Sigmoid colon (tissue), 7 donors: ENCODE results near the gene PLOD3. TPM values are rescaled to one million over a fixed set of nuclear protein-coding genes. Genes with fewer than 3 reads are reported as not detected.
"Not testable (repeated sequence)": the region's sequence is repeated elsewhere in the genome, so short reads cannot be mapped to it uniquely, and the experiment has no call there.

Experiments used
- DNase-seq: peaks from one replicate; pipeline ENCODE4 v3.0.0-alpha.2; 2019
- H3K27ac ChIP-seq, 4 donors: fragments of 200-600 bp; sonication (generic); one replicate each; pipeline ENCODE4 v1.5.1; 2016 to 2019; ENCODE audit warnings: mild to moderate bottlenecking in 1 of 4
- H3K27me3 ChIP-seq, 3 donors: fragments of 200-600 bp; sonication (generic); one replicate each; pipeline ENCODE4 v1.5.1; 2019; ENCODE audit warnings: mild to moderate bottlenecking in 1 of 3
- H3K36me3 ChIP-seq, 4 donors: fragments of 200-600 bp; sonication (generic); one replicate each; pipeline ENCODE4 v1.5.1; 2016 to 2019
- H3K4me1 ChIP-seq, 4 donors: fragments of 200-600 bp; sonication (generic); one replicate each; pipeline ENCODE4 v1.5.1; 2017 to 2019
- H3K4me3 ChIP-seq, 4 donors: fragments of 200-600 bp; sonication (generic); one replicate each; pipeline ENCODE4 v1.5.1; 2017 to 2019; ENCODE audit warnings: mild to moderate bottlenecking in 2 of 4, moderate library complexity in 1 of 4
- H3K9me3 ChIP-seq, 4 donors: fragments of 200-600 bp in 3 of 4; sonication (generic) in 3 of 4; one replicate each; pipeline versions ENCODE4 v1.5.1 to v1.6.1; 2013 to 2019
- EP300 ChIP-seq, 4 donors: sonication (generic); formaldehyde crosslinking; IDR thresholded peaks; one replicate each; pipeline ENCODE4 v1.6.1; 2017; ENCODE audit warnings: antibody characterized with exemption in 4 of 4
- POLR2A ChIP-seq, 2 donors: fragments of 450-650 bp; IDR thresholded peaks; one replicate each; pipeline ENCODE4 v1.6.1; 2016; ENCODE audit warnings: antibody characterized with exemption in 2 of 2, mild to moderate bottlenecking in 2 of 2, moderate library complexity in 2 of 2
- POLR2AphosphoS5 ChIP-seq, 4 donors: sonication (generic); formaldehyde crosslinking; IDR thresholded peaks; one replicate each; pipeline ENCODE4 v1.6.1; 2017; ENCODE audit warnings: antibody characterized with exemption in 4 of 4
- WGBS, 2 donors: extraction: QIAGEN DNeasy Blood & Tissue Kit; methylation state at CpG; one replicate each; pipeline ENCODE4 v1.1.7; 2013; 5-methylcytosine and 5-hydroxymethylcytosine counted together
- intact Hi-C: fragments of 100-400 bp; cut with DNase I; formaldehyde crosslinking; loops from one replicate; pipeline ENCODE4 v1.15.1; 2023
- polyA plus RNA-seq, 3 donors: library from polyadenylated mRNA; stranded (reverse); fragments of 200-250 nt; gene quantifications; one replicate each; pipeline ENCODE4 v1.2.3, GENCODE V29; 2013
- total RNA-seq, 4 donors: library from RNA; depleted of rRNA; stranded (reverse); fragments of >200 nt; gene quantifications; one replicate each; pipeline ENCODE4 v1.1.0, GENCODE V29; 2016
- TF ChIP-seq, protein P1 (sequence below), 4 experiments: fragments of 450-650 bp in 3 of 4; fragments of 200-600 bp in 1 of 4; IDR thresholded peaks; one replicate each; pipeline ENCODE4 v1.5.1; 2016 to 2019; ENCODE audit warnings: antibody characterized with exemption in 4 of 4, mild to moderate bottlenecking in 3 of 4, moderate library complexity in 2 of 4
- donor health status: healthy with polysubstance abuse.
- donor health status: Bipolar disorder and iron deficiency.
- donor health status: healthy.

Gene PLOD3
- total and polyA plus RNA-seq, 7 donors = 18.0 to 57.3 (median 26.0) TPM

DNA sequence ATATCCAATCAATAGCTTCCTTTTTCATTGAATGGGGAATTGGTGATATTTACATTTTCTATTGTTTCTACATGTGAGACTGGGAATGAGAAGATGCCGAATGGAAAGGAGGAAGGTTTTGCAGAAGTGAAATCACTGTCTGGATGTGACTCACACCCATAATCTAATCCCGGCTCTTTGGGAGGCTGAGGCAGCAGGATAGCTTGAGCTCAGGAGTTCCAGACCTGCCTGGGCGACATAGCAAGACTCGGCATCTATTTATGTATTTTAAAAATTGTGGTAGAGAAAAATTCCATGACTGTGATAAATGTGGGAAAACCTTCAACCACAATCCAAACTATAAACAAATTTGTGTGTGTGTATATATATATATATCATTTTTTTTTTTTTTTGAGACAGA, 38.4 kb upstream of the PLOD3 start:
- H3K27ac ChIP-seq = no peak overlapping the region
- no peaks in the 10 kb centered on the region for H3K36me3 ChIP-seq
- 61 to 81% methylated on average over 4 of the region's 4 CpGs for WGBS, 2 donors
- TF ChIP-seq, protein P1, sequence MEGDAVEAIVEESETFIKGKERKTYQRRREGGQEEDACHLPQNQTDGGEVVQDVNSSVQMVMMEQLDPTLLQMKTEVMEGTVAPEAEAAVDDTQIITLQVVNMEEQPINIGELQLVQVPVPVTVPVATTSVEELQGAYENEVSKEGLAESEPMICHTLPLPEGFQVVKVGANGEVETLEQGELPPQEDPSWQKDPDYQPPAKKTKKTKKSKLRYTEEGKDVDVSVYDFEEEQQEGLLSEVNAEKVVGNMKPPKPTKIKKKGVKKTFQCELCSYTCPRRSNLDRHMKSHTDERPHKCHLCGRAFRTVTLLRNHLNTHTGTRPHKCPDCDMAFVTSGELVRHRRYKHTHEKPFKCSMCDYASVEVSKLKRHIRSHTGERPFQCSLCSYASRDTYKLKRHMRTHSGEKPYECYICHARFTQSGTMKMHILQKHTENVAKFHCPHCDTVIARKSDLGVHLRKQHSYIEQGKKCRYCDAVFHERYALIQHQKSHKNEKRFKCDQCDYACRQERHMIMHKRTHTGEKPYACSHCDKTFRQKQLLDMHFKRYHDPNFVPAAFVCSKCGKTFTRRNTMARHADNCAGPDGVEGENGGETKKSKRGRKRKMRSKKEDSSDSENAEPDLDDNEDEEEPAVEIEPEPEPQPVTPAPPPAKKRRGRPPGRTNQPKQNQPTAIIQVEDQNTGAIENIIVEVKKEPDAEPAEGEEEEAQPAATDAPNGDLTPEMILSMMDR (IDR thresholded peaks at IDR 0.05) = no peak
- TF ChIP-seq EP300 (IDR thresholded peaks at IDR 0.05) (no peak), POLR2AphosphoS5 (IDR thresholded peaks at IDR 0.05) (no peak), POLR2A (IDR thresholded peaks at IDR 0.05) (no peak)
- H3K4me3 ChIP-seq = no peak overlapping the region
- H3K4me1 ChIP-seq = peaks cover 0 to 14% (median 9%) of the 10 kb centered on the region in 4 donors
- no peak for DNase-seq
- peaks cover 0 to 3% (median 0%) of the 10 kb centered on the region in 3 donors for H3K27me3 ChIP-seq
- intact Hi-C loops = no loop called here
- H3K9me3 ChIP-seq = no peaks in the 10 kb centered on the region

DNA sequence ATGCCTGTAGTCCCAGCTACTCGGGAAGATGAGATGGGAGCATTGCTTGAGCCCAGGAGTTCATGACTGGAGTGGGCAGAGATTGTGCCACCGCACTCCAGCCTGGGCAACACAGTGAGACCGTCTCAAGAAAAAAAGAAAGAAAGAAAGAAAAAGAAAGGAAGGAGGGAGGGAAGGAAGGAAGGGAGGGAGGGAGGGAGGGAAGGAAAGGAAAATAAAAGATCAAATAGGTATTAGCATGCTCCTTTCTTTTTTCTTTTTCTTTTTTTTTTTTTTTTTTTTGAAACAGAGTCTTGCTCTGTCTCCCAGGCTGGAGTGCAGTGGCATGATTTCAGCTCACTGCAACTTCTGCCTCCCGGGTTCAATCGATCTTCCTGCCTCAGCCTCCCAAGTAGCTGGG, 35.8 kb upstream of the PLOD3 start:
- DNase-seq, H3K9me3 ChIP-seq, H3K36me3 ChIP-seq, intact Hi-C loops, H3K4me3 ChIP-seq, H3K27ac ChIP-seq, H3K27me3 ChIP-seq: not testable (repeated sequence)
- 87 to 90% methylated on average over 5 of the region's 5 CpGs for WGBS, 2 donors
- H3K4me1 ChIP-seq = peaks cover 0 to 25% (median 16%) of the 10 kb centered on the region in 4 donors

DNA sequence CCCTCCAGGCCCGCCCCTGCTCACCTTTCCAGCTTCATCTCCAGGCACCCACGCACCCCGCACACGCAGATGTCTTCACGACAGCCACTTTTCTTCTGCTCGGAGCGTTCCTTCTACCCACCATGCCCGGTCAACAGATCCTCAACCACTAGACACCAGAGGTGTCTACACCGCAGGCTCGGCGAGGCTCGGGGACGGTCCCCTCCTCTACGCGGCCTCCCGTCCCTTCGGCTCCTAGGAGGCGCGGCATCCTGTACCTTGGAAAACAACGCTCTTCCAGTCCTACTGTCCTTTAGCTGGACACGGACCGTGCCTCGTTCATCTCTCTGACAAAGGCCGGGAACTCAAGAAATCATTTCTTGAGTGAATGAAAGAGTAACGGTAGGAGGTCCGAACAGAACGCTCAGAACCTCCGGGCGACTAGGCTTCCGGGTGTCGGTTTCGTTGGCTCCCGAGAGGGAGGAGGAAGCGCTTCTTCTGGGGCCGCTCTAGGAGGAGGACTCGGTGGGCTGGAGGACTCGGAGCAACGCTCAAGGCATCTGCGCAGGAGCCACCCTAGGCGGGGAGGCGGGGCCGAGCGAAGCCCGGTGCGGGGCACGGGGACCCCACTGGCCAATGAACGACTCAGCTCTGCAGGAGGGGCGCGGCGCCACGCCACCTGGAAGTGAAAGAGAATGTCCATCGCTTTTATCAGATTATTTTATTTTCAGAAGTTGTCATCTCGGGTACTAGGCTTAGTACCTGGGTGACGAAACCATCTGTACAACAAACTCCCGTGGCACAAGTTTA, 34.7 kb upstream of the PLOD3 start:
- intact Hi-C loops = no loop called here

GRCh38 chr7:101250324-101250723, 32.9 kb upstream of the PLOD3 start:
- Histone ChIP-seq H3K4me1 (peaks cover 0 to 40% (median 25%) of the 10 kb centered on the region in 4 donors), H3K4me3 (no peak overlapping the region), H3K27ac (no peak overlapping the region), H3K9me3 (no peaks in the 10 kb centered on the region), H3K27me3 (no peaks in the 10 kb centered on the region), H3K36me3 (peaks cover 0 to 7% (median 6%) of the 10 kb centered on the region in 4 donors)
- WGBS, 2 donors = 90 to 91% methylated on average over 3 of the region's 3 CpGs
- DNase-seq = no peak
- intact Hi-C loops = no loop called here
- TF ChIP-seq EP300 (IDR thresholded peaks at IDR 0.05) = no peak
- TF ChIP-seq, protein P1 (IDR thresholded peaks at IDR 0.05) = no peak
- TF ChIP-seq POLR2A (IDR thresholded peaks at IDR 0.05) = no peak
- TF ChIP-seq POLR2AphosphoS5 (IDR thresholded peaks at IDR 0.05) = no peak

More for the DNA sequence above, 34.7 kb upstream of the PLOD3 start:
- Histone ChIP-seq H3K9me3 (no peaks in the 10 kb centered on the region), H3K36me3 (peaks cover 0 to 7% (median 6%) of the 10 kb centered on the region in 4 donors), H3K4me3 (peak overlapping the region; percentile 66 to 93 (median 81)), H3K27me3 (no peaks in the 10 kb centered on the region), H3K4me1 (peaks cover 0 to 25% (median 16%) of the 10 kb centered on the region in 4 donors), H3K27ac (peak overlapping the region; percentile 58 to 83 (median 76))
- no peak for TF ChIP-seq POLR2A (IDR thresholded peaks at IDR 0.05)
- TF ChIP-seq EP300 (IDR thresholded peaks at IDR 0.05) = no peak
- peak; percentile 42 to 80 (median 67) for TF ChIP-seq POLR2AphosphoS5 (IDR thresholded peaks at IDR 0.05)
- TF ChIP-seq, protein P1 (IDR thresholded peaks at IDR 0.05) = no peak
- peak; percentile 98 for DNase-seq
- WGBS, 2 donors = 0 to 1% methylated on average over 55 of the region's 55 CpGs

- Histone ChIP-seq H3K27ac (no peak overlapping the region), H3K9me3 (no peaks in the 10 kb centered on the region), H3K27me3 (no peaks in the 10 kb centered on the region), H3K4me1 (peaks cover 0 to 55% (median 36%) of the 10 kb centered on the region in 4 donors), H3K4me3 (no peak overlapping the region), H3K36me3 (peaks cover 0 to 7% (median 6%) of the 10 kb centered on the region in 4 donors)
- DNase-seq = no peak
- TF ChIP-seq, protein P1 (IDR thresholded peaks at IDR 0.05) = no peak
- TF ChIP-seq POLR2AphosphoS5 (IDR thresholded peaks at IDR 0.05) (no peak), POLR2A (IDR thresholded peaks at IDR 0.05) (no peak)
- intact Hi-C loops = no loop called here
- WGBS, 2 donors = 98% methylated on average over 5 of the region's 5 CpGs
Observed at GRCh38 chr7:101248276-101248675, 30.9 kb upstream of the PLOD3 start.
